RPMI7951 (cell line): ENCODE results near the gene CANT1. TPM values are rescaled to one million over a fixed set of nuclear protein-coding genes. Genes with fewer than 3 reads are reported as not detected.

Source experiments
- DNase-seq: peaks from one replicate; pipeline ENCODE4 v3.0.0-alpha.2; 2012; ENCODE audit warnings: low read depth
- total RNA-seq: library from RNA; depleted of rRNA; stranded (reverse); fragments of >200 nt; shearing (Covaris generic); gene quantifications from 2 replicates; pipeline ENCODE4 v1.2.3, GENCODE V29; 2014

The CANT1 gene
- total RNA-seq, 1 experiment from 2014 or later: 39.2 TPM

DNA sequence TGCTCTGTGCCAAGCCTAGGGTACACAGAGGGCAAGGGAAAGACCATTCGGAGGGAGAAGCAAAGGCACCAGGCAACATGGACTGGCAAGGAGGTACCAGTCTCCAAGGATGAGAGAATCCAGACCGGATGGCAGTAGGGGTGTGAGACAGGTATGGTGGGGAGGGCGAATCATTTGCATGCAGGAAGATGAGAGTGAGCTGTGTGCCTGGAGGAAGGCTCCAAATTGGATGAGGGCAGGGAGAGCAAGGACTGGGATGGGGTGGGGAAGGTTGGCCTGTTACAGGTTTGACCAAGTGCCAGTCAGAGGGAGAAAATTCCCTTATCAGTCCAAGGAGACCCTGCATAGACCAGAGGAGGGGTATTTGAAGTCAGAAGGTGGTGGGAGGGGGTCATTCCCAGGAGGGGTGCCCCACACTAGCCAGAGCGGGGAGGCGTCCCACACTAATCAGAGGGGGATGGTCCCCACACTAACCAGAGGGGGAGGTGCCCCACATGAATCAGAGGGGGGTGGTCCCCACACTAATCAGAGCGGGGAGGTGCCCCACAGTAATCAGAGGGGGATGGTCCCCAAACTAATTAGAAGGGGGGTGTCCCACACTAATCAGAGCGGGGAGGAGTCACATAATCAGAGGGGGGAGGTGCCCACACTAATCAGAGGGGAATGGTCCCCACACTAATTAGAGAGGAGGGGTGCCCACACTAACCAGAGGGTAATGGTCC, 737 bp downstream of the CANT1 start:
- no peak for DNase-seq

DNA sequence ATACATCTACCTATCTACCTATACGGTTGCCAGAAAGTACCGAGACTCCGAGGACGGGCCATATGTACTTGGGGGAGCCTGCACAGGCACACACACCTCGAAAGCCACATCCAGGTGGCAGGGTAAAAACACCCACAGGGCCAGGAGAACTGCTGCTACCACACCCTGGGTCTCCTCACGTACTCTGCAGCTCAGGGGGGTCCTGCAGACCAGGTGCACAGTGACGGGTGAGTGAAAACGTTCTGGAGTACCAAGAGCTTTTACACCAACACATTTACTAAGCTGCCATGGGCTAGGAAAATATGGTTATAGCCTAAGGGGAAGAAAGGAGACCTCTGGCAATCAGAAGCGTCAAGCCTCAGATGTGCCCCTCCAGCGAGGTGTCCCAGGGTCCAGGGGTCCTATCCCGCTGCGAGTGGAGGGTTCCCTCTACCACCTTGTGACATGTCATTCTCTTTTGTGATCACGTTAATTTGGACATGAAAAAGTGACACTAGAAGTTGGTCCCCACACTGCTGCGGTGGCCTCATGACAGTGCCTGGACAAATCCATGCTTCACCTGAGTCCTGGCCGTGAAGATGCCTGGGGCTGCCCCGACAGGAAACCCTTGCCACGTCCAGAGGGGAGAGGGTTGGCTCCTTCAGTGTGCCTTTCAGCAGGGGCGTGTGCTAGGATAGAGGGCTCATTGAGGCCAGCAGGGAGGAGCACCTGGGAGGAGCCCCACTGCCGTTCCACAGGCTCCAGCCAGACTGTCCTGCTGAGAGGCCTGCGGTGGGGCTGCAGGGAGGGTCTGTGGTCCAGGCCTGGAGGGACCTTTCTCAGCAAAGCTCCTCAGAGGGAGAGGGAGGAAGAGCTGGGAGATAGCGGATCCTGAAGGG, 1.8 kb downstream of the CANT1 start:
- DNase-seq: no peak

DNA sequence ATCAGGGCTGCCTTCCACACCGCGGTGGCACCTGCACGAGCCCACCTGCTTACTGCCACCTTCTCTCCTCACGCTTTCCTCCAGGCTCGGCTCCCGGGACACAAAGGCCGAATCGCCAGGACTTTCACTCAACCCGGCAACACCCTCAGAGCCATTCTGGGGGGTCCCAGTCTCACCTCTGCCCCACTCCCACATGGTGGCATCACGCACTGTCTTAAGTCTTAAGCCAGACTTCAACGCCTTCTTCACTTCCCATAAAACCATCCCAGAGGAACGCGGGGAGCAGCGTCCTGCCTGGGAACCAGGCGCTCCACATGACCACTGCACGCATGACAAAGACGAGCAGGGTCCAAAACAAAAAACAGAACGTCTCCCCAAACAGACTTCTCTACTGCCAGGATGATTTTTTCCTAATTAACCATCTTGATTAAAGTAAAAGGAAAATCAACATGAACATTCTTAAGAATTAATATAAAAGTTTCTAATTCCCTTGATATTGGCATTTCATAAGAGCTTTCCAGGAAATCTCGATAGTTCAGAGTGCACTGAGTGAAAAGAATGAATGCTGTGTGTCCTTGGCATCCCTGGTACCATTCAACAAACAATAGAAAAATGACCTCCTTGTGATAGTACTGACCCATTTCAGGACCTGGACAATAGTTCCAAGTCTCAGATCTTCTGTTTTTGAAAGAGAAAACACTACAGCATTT, 2.6 kb downstream of the CANT1 start:
- DNase-seq: no peak

DNA sequence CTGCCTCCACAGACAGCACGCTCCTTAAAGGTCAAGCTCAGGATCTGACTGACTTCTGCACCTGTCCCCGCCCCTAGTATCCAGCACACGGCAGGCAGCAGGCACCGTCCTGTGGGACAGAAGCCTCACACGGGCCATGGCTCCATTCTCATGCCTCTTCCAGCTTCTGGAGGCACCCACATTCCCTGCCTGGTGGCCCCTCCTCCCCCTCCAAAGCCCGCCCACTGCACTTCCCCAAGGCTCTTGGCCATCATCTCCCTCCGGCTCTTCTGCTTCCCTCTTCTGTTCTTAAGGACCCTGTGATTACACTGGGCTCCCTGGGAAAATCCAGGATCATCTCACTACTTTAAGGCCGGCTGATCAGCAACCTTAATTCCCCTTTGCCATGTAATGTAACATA, 3.5 kb downstream of the CANT1 start:
- no peak for DNase-seq

DNA sequence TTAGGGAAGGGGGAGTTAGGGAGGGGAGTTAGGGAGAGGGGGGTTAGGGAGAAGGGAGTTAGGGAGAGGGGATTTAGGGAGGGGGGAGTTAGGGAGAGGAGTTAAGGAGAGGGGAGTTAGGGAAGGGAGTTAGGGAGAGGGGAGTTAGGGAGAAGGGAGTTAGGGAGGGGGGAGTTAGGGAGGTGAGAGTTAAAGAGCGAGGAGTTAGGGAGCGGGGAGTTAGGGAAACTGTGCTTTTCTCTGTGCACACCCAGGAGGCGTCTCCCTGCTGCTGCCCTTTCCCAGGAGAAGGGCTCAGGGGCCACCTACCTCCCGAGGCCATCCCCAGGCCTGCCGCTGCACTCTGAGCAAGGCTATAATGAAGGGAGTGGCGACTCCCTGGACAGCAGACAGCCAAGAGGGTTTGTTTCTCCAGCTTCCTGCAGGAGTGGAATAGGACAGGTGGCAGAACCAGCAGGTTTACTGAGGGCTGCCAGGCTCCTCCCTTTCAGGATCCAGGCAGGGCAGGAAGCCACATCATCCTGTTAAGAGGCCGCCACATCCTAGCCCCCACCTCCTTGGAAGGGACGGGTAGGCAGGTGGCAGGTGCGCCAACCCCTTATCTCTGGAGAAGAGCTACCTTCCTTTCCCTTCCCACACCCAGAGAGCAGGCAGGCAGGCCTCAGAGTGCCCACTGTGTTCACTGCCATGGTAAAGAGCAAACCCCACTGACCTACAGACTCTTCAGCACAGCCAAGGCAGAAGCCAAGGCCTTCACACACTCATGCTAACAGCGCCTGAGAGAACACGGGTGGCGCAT, 4.3 kb downstream of the CANT1 start:
- DNase-seq: no peak

DNA sequence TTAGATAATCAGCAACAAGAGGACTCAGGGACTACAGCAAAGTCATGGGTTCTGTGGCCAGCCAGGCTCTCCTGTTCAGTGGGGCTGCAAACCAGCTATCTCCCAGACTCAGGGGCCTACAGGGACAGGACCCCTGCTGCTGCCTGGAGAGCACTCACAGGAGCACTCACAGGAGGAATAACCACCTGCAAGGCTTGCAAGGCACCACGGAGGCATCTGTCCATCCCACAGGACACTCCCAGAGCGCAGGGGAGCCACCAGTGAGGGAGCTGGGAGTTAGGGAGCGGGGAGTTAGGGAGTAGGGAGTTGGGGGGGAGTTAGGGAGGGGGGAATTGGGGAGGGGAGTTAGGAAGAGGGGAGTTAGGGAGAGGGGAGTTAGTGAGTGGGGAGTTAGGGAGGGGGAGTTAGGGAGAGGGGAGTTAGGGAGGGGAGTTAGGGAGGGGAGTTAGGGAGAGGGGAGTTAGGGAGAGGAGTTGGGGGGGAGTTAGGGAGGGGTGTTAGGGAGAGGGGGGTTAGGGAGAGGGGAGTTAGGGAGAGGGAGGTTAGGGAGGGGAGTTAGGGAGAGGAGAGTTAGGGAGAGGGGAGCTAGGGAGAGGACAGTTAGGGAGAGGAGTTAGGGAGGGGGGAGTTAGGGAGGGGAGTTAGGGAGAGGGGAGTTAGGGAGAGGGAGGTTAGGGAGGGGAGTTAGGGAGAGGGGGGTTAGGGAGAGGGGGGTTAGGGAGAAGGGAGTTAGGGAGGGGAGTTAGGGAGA, 5.7 kb downstream of the CANT1 start:
- DNase-seq: no peak

DNA sequence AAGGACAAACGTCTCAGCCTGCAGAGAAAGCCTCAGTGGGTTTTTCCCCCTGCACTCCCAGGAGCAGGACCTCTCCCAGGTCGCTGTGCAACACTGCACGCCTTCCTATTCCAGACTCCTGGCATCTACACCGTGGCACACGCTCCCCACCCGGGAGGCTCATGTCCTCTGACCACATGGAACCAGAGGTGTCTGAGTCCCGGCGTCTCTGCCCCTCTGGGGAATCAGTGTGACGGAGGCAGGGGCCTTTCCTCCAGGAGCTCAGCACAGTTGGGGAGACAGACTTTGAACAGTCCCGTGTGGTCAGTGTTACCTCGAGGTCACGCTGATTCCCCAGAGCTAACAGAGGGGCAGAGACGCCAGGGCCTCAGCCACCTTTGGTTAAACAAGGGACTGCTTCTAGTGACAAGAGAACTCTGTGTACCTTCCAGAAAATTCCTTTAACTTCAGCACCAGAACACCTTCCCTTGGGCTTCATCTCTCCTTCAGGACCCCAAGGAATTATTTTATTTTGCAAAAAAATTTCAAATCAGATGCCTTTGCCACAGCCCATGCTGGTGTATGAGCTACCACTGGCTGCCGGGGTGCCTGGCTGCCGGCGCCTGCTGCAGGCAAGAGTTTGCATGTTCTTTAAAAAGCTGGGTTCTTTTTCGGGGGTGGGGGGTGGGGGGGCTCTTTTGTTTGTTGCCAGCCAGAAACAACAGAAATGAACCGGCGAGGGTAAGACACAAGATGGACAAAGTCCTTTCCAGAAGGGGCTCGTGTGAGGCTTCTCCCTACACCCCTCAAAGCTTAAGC, 6.6 kb downstream of the CANT1 start:
- DNase-seq: no peak

DNA sequence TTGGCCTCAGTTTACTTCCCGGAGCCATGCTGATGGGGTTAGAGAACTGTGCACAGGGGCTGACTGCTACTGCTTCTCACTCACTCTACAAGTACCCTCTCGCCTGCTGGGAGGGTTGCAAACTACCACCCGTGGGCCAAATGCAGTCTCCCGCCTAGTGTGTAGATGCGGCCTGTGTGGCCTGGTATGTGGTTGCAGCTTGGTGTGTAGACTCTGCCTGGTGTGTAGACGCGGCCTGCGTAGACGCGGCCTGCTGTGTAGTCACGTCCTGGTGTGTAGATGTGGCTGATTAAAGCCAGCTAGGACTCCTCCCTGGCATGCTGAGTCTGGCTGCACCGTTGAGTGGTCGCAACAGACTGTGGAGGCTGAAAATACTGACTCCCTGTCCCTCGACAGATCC, 7.3 kb downstream of the CANT1 start:
- DNase-seq: no peak

DNA sequence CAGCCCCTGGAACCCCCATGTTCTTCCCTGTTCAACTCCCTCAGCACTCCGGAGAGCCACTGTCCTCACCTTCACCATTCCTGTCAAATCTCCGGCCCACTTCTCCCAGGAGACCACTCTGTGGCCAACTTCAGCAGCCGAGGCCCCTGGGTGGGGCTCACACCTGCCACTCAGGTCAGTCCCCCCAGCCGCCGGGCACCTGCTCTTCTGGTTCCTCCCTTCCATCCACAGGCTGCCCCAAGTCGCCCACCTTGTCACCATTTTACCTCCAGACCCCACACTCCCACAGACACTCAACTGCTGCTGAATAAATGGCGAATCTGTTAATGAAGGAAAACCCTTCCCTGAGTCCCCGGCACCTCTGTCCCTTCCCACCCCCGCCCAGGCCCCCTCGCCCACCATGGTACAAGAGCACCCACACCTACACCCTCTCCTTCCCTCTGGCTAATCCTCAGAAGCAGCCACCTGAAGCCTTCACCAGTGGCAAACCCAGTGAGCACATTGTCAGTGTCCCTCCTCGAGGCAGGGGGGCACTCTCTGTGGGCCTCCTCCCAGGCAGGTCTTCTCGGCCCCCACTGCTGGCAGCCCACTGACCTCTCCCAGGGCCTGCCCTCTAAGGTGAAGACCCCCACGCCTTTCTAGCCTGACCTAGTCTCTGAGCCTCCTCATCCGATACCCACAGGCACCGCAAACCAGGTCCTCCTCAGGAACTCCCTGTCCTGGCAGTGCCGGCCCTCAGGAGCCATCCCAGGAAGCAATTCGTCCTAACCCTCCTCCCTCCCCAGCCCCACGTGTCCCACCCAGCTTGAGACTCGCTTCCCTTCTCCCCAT, 8.2 kb downstream of the CANT1 start:
- DNase-seq: no peak

DNA sequence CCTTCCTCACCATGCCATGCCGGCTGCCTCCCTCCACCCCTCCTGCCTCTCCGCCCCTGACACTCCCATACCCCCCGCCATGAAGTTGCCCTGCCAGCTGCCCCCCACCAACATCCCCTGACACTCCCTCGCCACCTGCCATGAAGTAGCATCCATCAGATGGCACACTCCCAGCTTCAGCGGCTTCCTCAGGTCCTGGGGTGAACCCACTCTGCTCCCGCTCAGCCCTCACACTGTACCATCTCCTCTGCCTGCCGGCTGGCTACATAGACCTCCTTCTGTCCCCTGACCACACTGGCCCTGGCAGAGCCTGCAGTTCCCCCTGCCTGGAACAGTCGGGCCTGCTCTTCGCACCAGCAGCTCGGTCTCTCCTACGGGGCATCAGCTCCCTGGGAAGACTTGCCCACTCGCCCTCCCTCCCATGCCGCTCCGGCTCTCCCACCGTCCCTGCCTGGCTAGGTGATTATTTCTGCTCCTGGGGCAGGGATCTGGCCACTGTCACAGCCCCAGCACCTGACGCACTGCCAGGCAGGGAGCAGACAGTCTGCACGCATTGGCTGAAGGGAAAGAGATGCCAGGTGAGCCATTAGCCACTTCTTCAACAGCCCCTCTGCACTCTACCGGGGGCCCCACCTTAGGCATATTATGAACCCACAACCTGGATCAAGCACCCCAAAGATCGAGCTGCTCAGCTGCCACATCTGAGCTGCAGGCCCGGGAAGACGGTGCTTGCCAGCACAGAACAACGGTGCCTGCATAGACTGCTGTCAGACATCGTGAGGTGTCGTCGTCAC, 9.0 kb downstream of the CANT1 start:
- no peak for DNase-seq

DNA sequence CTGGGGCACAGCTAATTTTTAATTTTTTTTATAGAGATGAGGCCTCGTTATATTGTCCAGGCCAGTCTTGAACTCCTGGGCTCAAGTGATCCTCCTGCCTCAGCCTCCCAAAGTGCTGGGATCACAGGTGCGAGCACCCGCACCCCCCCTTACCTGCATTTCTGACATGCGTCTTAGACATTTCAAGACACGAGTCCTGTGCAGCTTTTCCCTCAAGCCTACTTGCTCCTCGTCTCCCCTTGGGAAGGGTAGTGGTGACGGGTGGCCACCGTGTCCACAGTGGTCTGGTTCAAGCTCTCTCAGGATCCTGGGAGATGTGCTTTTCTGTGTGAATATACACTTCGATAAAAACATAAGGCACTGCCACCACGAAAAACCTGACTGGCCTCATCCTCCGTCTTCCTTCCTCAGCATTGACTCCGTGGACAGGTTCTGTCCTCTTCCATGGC, 9.6 kb downstream of the CANT1 start:
- no peak for DNase-seq

DNA sequence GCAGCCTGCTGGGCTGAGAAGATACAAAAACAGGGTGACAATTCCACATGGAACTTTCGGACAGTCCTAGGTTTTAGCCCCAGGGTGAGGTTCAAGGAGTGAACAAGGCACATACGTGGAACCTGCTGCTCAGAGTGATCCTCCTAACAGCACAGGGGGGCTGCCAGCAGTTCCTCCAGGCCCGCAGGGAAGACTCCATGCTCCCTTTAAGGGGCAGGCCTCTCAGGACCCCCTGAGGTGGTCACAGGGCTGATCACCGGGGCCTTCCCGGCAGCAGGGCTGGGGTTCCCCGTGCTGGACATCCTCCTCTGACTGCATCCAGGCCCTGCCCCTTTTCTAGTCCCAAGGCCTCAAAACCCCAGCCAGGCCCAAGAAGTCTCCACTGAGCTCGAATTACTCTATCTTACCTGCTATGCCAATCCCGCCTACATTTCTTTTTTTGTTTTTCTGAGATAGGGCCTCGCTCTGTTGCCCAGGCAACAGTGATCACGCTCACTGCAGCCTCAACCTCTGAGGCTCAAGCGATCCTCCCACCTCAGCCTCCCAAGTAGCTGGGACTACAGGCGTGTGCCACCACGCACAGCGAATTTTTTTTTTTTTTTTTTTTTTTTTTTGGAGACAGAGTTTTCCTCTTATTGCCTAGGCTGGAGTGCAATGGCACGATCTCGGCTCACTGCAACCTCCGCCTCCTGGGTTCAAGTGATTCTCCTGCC, 10.4 kb downstream of the CANT1 start:
- DNase-seq: no peak

DNA sequence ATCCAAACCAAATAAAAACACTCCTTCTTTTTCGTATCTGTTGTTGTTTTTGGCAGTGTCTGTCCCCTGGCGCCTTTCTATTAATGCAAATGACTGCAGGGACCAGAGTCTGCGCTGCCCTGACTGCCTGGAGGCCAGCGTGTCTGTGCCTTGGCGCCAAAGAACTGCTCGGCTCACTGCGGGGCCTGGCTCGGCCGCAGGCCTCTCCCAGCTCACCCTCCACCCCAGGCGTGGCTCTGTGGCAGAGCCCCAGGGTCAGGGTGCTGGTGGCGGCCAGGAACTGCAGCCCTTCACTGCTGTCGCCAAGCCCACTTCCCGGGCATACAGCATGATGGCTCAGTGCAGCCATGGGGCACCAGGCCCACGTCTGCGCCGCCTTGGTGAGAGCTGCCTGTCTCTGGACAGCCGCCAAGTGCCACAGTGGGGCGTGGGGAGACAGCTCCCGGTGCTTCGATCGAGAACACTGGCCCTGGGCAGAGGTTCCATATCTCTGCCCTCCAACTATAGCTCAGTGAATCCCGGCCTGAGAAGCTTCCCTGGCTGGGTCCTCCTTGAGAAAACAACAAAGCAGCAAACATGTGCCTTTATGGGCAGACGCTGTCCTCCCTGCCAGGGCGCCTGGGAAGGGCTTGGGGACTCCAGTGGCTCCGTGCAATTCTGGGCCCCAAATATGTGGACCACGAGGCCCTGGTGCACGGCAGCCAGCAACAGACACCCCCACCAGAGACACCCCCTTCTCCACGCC, 11.1 kb downstream of the CANT1 start:
- DNase-seq: no peak

DNA sequence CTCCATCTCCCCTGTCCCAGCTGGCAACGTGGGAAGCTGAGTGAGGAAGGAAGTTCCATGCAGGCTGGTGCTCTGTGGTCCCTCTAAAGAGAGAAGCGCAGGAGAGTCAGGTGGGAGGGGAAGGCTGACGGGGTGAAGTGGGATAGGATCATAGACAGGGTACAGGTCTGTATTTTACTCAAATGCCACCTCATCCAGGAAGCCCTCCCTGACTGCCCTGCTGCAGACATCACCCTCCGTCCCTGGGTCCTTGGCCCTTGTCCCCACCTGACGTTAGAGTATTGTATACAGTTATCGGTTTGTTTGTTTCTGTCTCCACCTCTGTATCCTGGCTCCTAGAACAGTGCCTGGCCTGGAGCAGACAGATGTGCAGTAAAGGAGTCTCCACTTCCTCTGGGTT, 11.7 kb downstream of the CANT1 start:
- DNase-seq: no peak

DNA sequence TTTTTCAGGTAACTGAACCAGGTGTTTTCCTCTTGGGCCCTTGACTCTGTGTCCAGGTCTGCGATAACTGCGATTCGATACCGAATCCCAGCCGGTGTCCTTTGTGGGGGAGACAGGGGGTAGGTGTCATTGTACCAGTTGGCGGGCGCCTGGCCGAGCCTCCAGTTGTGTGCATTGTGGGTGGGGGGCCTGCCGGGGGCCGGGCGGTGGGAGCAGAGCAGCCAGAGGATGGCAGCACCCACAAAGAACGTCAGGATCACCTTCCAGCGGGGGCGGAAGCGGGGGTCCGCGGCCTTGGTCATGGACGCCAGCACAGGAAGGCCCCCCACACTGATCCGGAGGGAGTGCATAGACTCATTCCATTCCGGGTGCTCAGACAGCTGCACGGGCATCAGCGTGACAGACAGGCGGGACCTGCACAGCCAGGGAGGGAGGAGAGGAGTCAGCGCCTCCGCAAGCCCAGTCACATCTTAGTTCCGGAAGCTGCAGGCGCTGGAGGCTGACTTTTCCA, 12.3 kb downstream of the CANT1 start:
- DNase-seq: no peak

DNA sequence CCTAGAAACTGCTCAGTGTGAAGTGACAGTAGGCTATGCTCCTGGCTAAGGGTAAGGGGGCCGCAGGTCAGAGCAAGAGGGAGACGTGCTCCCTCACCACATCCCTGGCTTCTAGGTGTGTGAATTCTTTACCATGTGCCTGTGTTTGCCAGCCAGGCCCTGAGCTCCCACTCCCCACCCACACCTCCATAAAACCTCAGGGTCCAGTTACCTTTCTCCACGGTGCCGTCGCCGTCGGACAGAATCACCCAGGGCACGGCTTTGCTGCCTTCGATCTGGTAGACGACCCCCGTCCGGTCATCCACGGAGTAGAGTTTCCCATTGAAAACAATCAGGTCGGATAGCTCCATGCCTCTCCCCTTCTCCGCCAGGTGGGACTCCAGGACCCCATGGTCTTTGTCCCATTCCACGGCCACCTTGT, 12.8 kb downstream of the CANT1 start:
- DNase-seq: no peak
